ENCODE measurements around the gene MED28. TPM values are rescaled to one million over a fixed set of nuclear protein-coding genes. Genes with fewer than 3 reads are reported as not detected.

The MED28 gene
- total and polyA plus RNA-seq, 7 experiments from 2014 or later, result 42.1 to 82.1 (median 54.3) TPM

DNA sequence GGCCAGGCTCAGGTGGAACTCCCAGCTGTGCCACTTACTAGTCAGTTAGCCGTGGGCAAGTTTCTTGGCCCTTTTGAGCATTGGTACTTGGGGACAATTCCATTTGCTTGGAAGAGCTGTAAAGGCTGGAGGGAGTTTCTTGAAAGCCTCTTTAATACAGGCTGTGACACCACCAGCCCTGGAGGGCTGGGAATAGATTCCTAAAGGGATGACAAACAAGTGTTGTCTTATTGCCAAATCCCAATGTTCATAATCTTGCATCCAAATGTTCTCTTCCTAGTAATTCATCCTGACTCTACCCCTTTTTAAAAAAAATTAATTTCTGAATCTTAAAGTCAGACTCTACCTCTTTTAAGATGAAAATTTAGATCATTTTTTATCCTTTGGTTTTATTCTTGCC, 14.6 kb upstream of the MED28 start:
- Histone ChIP-seq H3K9me3 (ENCODE audit: control insufficient read depth in 2 of 3, low read length in 3 of 3) (no peaks in the 10 kb centered on the region), H3K36me3 (ENCODE audit: control insufficient read depth in 2 of 3, insufficient read depth in 3 of 3, low read length in 3 of 3) (peaks cover 9 to 63% (median 14%) of the 10 kb centered on the region in 3 experiments), H3K4me1 (ENCODE audit: control insufficient read depth in 2 of 2, insufficient read depth in 2 of 2, low read length in 2 of 2) (no peaks in the 10 kb centered on the region), H3K4me3 (ENCODE audit: low read length) (no peak overlapping the region), H3K27ac (ENCODE audit: low read depth, low read length) (no peak overlapping the region), H3K27me3 (ENCODE audit: control insufficient read depth in 2 of 2, insufficient read depth in 2 of 2, low read length in 2 of 2) (no peaks in the 10 kb centered on the region)
- H3K27ac Mint-ChIP-seq, result peak overlapping the region in 1 of 9 donors; percentile 86
- no peaks in the 10 kb centered on the region for H3K27me3 Mint-ChIP-seq
- POLR2A ChIA-PET, result interaction anchor here (1.1 kb wide), 1 partner anchor 54 kb away, joined by 3 read pairs; no protein-coding TSS in a partner anchor
- no peaks in the 10 kb centered on the region for H3K9me3 Mint-ChIP-seq
- peaks cover 9 to 47% (median 11%) of the 10 kb centered on the region in 5 donors for H3K36me3 Mint-ChIP-seq
- peaks cover 0 to 7% (median 0%) of the 10 kb centered on the region in 7 donors for H3K4me1 Mint-ChIP-seq
- ATAC-seq, result no peak
- CTCF ChIA-PET, result interaction anchor here (0.7 to 1.3 kb wide), 3 partner anchors 10 to 37 kb away, joined by 3 to 4 read pairs (median 3); partner anchors contain the start of gene MED28
- H3K4me3 Mint-ChIP-seq, result no peak overlapping the region
- intact Hi-C loops (cut with micrococcal nuclease), result no loop called here
- DNase-seq, result no peak

DNA sequence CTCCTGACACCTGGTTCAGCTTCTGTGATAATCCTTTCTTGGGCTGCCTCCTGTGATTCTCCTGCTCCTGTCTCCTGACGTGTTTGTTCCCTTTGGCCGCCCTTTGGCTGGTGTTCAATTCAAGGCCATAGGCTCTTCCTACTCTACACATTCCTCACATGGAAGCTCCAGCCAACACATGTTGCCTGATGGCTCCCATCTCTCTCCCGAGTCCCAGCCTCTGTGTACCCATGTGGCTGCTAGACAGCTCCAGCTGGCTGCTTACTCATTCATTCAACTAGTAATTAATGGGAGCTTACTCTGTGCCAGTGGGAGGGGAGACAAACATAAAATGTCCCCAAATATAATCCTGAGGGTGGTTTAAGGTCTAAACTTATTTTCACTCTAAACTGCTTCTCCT, 9.2 kb upstream of the MED28 start:
- H3K4me1 Mint-ChIP-seq, result peaks cover 0 to 4% (median 0%) of the 10 kb centered on the region in 7 donors
- Histone ChIP-seq H3K36me3 (ENCODE audit: control insufficient read depth in 2 of 3, insufficient read depth in 3 of 3, low read length in 3 of 3) (peaks cover 17 to 47% (median 19%) of the 10 kb centered on the region in 3 experiments), H3K27ac (ENCODE audit: low read depth, low read length) (no peak overlapping the region), H3K4me3 (ENCODE audit: low read length) (no peak overlapping the region), H3K27me3 (ENCODE audit: control insufficient read depth in 2 of 2, insufficient read depth in 2 of 2, low read length in 2 of 2) (no peaks in the 10 kb centered on the region), H3K9me3 (ENCODE audit: control insufficient read depth in 2 of 3, low read length in 3 of 3) (no peaks in the 10 kb centered on the region), H3K4me1 (ENCODE audit: control insufficient read depth in 2 of 2, insufficient read depth in 2 of 2, low read length in 2 of 2) (no peaks in the 10 kb centered on the region)
- peak overlapping the region in 5 of 9 donors; percentile 23 to 59 (median 51) for H3K27ac Mint-ChIP-seq
- CTCF ChIA-PET, result no interaction called here
- intact Hi-C loops (cut with micrococcal nuclease), result no loop called here
- peaks cover 6 to 38% (median 16%) of the 10 kb centered on the region in 5 donors for H3K36me3 Mint-ChIP-seq
- H3K27me3 Mint-ChIP-seq, result no peaks in the 10 kb centered on the region
- DNase-seq (no peak), ATAC-seq (no peak)
- H3K4me3 Mint-ChIP-seq, result no peak overlapping the region
- peaks cover 0 to 1% (median 0%) of the 10 kb centered on the region in 11 donors for H3K9me3 Mint-ChIP-seq
- POLR2A ChIA-PET, result no interaction called here

GRCh38 chr4:17613761-17614415, 553 bp upstream of the MED28 start:
- DNase-seq (peak in 3 of 9 donors; percentile 17 to 32 (median 25)), ATAC-seq (peak; percentile 65)
- Histone ChIP-seq H3K4me1 (ENCODE audit: control insufficient read depth in 2 of 2, insufficient read depth in 2 of 2, low read length in 2 of 2) (peaks cover 19 to 27% of the 10 kb centered on the region in 2 donors), H3K4me3 (ENCODE audit: low read length) (peak overlapping the region; percentile 100), H3K36me3 (ENCODE audit: control insufficient read depth in 2 of 3, insufficient read depth in 3 of 3, low read length in 3 of 3) (peaks cover 0 to 20% (median 0%) of the 10 kb centered on the region in 3 experiments), H3K27me3 (ENCODE audit: control insufficient read depth in 2 of 2, insufficient read depth in 2 of 2, low read length in 2 of 2) (no peaks in the 10 kb centered on the region), H3K9me3 (ENCODE audit: control insufficient read depth in 2 of 3, low read length in 3 of 3) (no peaks in the 10 kb centered on the region), H3K27ac (ENCODE audit: low read depth, low read length) (peak overlapping the region; percentile 94)
- ChIA-PET POLR2A (interaction anchor here (0.6 to 2.5 kb wide), 14 partner anchors 10 to 1004 kb away, joined by 3 to 17 read pairs (median 4); partner anchors contain the start of genes DCAF16, LAP3 and NCAPG), CTCF (interaction anchor here (0.7 to 1.7 kb wide), 4 partner anchors 14 to 195 kb away, joined by 3 to 4 read pairs (median 3); no protein-coding TSS in a partner anchor)
- Mint-ChIP-seq H3K36me3 (peaks cover 0 to 13% (median 7%) of the 10 kb centered on the region in 5 donors), H3K27ac (peak overlapping the region; percentile 92 to 99 (median 97)), H3K9me3 (peaks cover 0 to 5% (median 0%) of the 10 kb centered on the region in 11 donors), H3K4me3 (peak overlapping the region; percentile 86 to 100 (median 96)), H3K27me3 (no peaks in the 10 kb centered on the region), H3K4me1 (peaks cover 16 to 50% (median 37%) of the 10 kb centered on the region in 7 donors)
- intact Hi-C loops (cut with micrococcal nuclease), result loop anchor here (1.0 to 10.0 kb wide), 11 partner anchors 17 to 1389 kb away; partner anchors contain the start of genes DCAF16 (in 2 of the 2), LAP3 (in 2 of the 2), NCAPG (in 2 of the 2) and QDPR (in 2 of the 2)

- peaks cover 19 to 31% of the 10 kb centered on the region in 2 donors for H3K4me1 ChIP-seq (ENCODE audit: control insufficient read depth in 2 of 2, insufficient read depth in 2 of 2, low read length in 2 of 2)
- no peak for ATAC-seq
- Mint-ChIP-seq H3K27ac (peak overlapping the region in 8 of 9 donors; percentile 32 to 93 (median 71)), H3K4me1 (peaks cover 23 to 63% (median 51%) of the 10 kb centered on the region in 7 donors), H3K27me3 (no peaks in the 10 kb centered on the region), H3K9me3 (peaks cover 0 to 5% (median 0%) of the 10 kb centered on the region in 11 donors), H3K4me3 (peak overlapping the region; percentile 63 to 95 (median 84)), H3K36me3 (peaks cover 0 to 28% (median 19%) of the 10 kb centered on the region in 5 donors)
- H3K27me3 ChIP-seq (ENCODE audit: control insufficient read depth in 2 of 2, insufficient read depth in 2 of 2, low read length in 2 of 2), result no peaks in the 10 kb centered on the region
- ChIA-PET POLR2A (interaction anchor here (1.2 kb wide), 1 partner anchor 192 kb away, joined by 3 read pairs; no protein-coding TSS in a partner anchor), CTCF (no interaction called here)
- H3K4me3 ChIP-seq (ENCODE audit: low read length), result peak overlapping the region; percentile 16
- peaks cover 0 to 42% (median under 1%) of the 10 kb centered on the region in 3 experiments for H3K36me3 ChIP-seq (ENCODE audit: control insufficient read depth in 2 of 3, insufficient read depth in 3 of 3, low read length in 3 of 3)
- H3K9me3 ChIP-seq (ENCODE audit: control insufficient read depth in 2 of 3, low read length in 3 of 3), result no peaks in the 10 kb centered on the region
- no peak overlapping the region for H3K27ac ChIP-seq (ENCODE audit: low read depth, low read length)
- intact Hi-C loops (cut with micrococcal nuclease), result loop anchor here in 1 of 2 donors (10.0 kb wide), 1 partner anchor 1391 kb away; the partner anchor contains the start of gene TAPT1
- DNase-seq, result no peak
These were observed 1.8 kb downstream of the MED28 start for GRCh38 chr4:17616283-17616682.

GRCh38 chr4:17618926-17619325, 4.5 kb downstream of the MED28 start:
- no peak overlapping the region for H3K4me3 ChIP-seq (ENCODE audit: low read length)

GRCh38 chr4:17619416-17620105, 5.1 kb downstream of the MED28 start:
- POLR2A ChIA-PET, result no interaction called here
- Histone ChIP-seq H3K36me3 (ENCODE audit: control insufficient read depth in 2 of 3, insufficient read depth in 3 of 3, low read length in 3 of 3) (peaks cover 17 to 72% (median 19%) of the 10 kb centered on the region in 3 experiments), H3K27me3 (ENCODE audit: control insufficient read depth in 2 of 2, insufficient read depth in 2 of 2, low read length in 2 of 2) (no peaks in the 10 kb centered on the region), H3K4me3 (ENCODE audit: low read length) (no peak overlapping the region), H3K9me3 (ENCODE audit: control insufficient read depth in 2 of 3, low read length in 3 of 3) (no peaks in the 10 kb centered on the region), H3K4me1 (ENCODE audit: control insufficient read depth in 2 of 2, insufficient read depth in 2 of 2, low read length in 2 of 2) (peaks cover 19 to 31% of the 10 kb centered on the region in 2 donors), H3K27ac (ENCODE audit: low read depth, low read length) (no peak overlapping the region)
- intact Hi-C loops (cut with micrococcal nuclease), result loop anchor here in 1 of 2 donors (10.0 kb wide), 1 partner anchor 1395 kb away; the partner anchor contains the start of gene TAPT1
- Mint-ChIP-seq H3K36me3 (peaks cover 11 to 54% (median 35%) of the 10 kb centered on the region in 5 donors), H3K27me3 (no peaks in the 10 kb centered on the region), H3K9me3 (peaks cover 0 to 5% (median 0%) of the 10 kb centered on the region in 11 donors), H3K4me3 (peak overlapping the region in 5 of 10 donors; percentile 52 to 80 (median 67)), H3K4me1 (peaks cover 33 to 63% (median 48%) of the 10 kb centered on the region in 7 donors), H3K27ac (peak overlapping the region in 7 of 9 donors; percentile 29 to 80 (median 46))
- CTCF ChIA-PET, result no interaction called here
- no peak for ATAC-seq
- DNase-seq, result no peak

More at GRCh38 chr4:17618926-17619325, 4.5 kb downstream of the MED28 start:
- Histone ChIP-seq H3K36me3 (ENCODE audit: control insufficient read depth in 2 of 3, insufficient read depth in 3 of 3, low read length in 3 of 3) (peaks cover 11 to 67% (median 15%) of the 10 kb centered on the region in 3 experiments), H3K9me3 (ENCODE audit: control insufficient read depth in 2 of 3, low read length in 3 of 3) (no peaks in the 10 kb centered on the region), H3K27me3 (ENCODE audit: control insufficient read depth in 2 of 2, insufficient read depth in 2 of 2, low read length in 2 of 2) (no peaks in the 10 kb centered on the region), H3K4me1 (ENCODE audit: control insufficient read depth in 2 of 2, insufficient read depth in 2 of 2, low read length in 2 of 2) (peaks cover 19 to 31% of the 10 kb centered on the region in 2 donors), H3K27ac (ENCODE audit: low read depth, low read length) (no peak overlapping the region)
- Mint-ChIP-seq H3K4me1 (peaks cover 27 to 63% (median 48%) of the 10 kb centered on the region in 7 donors), H3K9me3 (peaks cover 0 to 5% (median 0%) of the 10 kb centered on the region in 11 donors), H3K36me3 (peaks cover 5 to 47% (median 31%) of the 10 kb centered on the region in 5 donors), H3K27me3 (no peaks in the 10 kb centered on the region), H3K4me3 (peak overlapping the region in 9 of 10 donors; percentile 14 to 80 (median 65)), H3K27ac (peak overlapping the region in 8 of 9 donors; percentile 20 to 80 (median 56))
- ChIA-PET POLR2A (interaction anchor here (0.5 to 0.6 kb wide), 2 partner anchors 28 to 39 kb away, joined by 3 read pairs; no protein-coding TSS in a partner anchor), CTCF (no interaction called here)
- no peak for ATAC-seq
- intact Hi-C loops (cut with micrococcal nuclease), result loop anchor here in 1 of 2 donors (10.0 kb wide), 1 partner anchor 1394 kb away; the partner anchor contains the start of gene TAPT1
- no peak for DNase-seq

Data from naive thymus-derived CD4-positive, alpha-beta T cell (primary cell).